Hypothalamus (tissue), 51 donors: ENCODE results near the gene MOXD1.
A peak's percentile ranks its signal among the peaks of the same experiment; 100 is the strongest.
"Not testable (repeated sequence)": the region's sequence is repeated elsewhere in the genome, so short reads cannot be mapped to it uniquely, and the experiment has no call there.

ENCODE experiments used
- DNase-seq, 51 donors: peaks; one replicate each; lab custom pipeline; 2025; lab: John Stamatoyannopoulos, UW

The MOXD1 gene

DNA sequence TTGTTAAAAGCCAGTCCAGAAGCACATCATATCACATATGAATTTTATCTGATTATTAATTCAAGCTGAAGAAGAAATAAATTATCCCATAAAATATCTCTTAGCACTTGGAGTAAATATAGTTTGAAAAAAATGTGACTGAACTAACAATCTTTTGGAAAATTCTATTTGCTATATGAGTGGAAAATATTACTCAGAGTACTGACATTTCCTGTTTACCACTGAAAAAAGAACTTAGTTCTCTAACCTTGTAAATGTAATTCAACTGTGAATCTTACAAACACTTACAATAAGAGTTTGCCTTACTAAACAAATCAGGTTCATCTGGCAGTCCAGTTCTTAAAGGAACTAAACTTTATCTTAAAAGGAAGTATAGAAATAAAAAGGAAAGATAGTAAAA lies 44.2 kb downstream of the MOXD1 start:
- no peak for DNase-seq

DNA sequence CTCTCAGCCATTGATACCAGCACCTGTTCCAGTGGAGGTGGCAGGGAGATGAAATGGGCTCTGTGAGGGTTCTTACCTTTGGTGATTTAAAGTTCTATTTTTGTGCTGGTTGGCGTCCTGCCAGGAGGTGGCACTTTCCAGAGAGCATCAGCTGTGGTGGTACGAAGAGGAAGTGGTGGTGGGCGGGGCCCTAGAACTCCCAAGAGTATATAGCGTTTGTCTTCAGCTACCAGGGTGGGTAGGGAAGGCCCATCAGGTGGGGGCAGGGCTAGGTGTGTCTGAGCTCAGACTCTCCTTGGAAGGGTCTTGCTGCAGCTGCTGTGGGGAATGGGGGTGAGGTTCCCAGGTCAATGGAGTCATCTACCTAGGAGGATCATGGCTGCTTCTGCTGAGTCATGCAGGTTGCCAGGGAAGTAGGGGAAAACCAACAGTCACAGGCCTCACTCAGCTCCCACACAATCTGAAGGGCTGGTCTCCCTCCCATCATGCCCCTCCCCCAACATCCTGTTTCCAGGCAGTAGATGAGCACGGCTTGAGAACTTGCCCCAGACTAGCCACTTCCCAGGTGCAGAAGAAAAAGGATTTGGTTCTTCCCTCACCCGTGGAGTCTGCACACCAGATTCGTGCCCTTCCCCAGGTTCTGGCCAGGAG lies 46.6 kb downstream of the MOXD1 start:
- DNase-seq = no peak

DNA sequence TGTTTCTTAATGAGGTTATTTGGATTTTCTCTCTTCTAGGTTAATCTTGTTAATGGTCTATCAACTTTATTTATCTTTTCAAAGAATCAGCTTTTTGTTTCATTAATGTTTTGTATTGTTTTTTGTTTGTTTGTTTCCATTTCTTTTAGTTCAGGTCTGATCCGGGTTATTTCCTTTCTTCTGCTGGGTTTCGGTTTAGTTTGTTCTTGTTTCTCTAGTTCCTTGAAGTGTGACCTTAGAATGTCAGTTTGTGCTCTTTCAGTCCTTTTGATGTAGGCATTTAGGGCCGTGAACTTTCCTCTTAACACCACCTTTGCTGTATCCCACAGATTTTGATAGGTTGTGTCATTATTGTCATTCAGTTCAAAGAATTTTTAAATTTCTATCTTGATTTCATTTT lies 49.3 kb downstream of the MOXD1 start:
- DNase-seq = not testable (repeated sequence)

DNA sequence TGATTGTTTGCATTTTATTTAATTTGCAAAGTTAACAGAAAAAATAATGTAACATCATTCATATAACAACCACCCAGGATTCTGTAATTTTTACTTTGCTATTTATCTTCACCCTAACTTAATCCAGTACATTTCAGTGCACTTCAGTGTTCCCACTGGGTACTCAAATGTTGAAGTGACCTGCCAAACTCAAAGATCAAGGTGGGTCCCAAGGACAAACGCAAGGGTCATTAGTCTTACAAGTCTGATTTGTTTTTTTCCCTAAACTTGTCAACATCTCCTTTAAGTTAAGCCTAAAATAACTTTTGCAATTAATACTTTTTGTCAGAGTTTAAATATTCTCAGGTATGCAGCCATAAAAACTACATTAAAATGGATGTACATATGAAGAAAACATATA lies 53.0 kb downstream of the MOXD1 start:
- no peak for DNase-seq

DNA sequence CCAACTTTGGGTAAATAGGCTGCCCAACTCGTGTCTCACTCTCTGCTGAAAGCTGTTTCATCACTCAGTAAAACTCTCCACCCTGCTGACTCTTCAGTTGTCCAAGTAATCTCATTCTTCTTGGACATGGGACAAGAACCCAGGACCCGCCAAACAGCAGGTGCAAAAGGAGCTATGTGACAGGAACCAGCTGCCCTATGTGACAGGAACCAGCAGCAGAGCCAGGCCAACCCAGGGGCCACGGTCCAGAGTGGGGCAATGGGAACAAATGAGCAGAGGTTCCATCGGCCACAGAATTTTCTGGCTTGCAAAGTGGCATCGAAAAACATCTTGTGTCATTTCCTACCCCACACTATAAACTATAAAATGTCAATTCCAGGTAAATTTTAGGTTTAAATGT lies 56.5 kb downstream of the MOXD1 start:
- no peak for DNase-seq

DNA sequence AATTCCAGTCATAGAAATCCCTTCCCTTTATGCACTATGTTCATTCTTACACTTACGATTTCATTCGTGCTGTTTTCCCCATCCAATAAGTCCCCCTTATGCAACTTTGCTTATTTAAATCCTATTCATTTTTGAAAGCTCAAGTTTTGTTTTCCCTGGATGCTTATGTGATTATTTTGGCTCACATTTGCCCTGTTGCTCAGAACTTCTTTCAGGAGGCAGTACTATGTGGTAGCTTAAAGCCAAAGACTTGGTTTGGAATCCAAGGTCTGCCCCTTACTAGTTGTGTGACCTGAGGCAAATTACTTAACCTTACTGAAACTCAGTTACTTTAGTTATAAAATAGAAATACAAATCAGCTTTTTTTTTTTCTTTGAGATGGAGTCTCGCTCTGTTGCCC lies 59.6 kb downstream of the MOXD1 start:
- no peak for DNase-seq

DNA sequence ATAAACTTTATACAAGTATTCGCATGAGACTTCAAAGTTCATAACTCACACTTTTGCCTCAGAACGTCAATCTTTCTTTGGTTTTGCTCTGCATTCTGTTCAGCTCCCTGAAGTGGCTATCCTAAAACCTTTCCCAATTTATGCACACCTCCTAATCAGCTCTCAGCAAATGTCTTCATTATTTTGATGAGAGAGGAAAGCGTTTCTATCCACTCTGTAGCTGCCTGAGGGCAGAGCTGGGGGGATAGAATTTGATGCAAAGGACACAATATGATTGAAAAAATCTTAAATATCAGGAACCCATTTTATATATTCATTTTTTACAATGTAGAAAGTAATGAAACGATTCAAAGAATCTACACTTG lies 66.8 kb downstream of the MOXD1 start:
- no peak for DNase-seq

DNA sequence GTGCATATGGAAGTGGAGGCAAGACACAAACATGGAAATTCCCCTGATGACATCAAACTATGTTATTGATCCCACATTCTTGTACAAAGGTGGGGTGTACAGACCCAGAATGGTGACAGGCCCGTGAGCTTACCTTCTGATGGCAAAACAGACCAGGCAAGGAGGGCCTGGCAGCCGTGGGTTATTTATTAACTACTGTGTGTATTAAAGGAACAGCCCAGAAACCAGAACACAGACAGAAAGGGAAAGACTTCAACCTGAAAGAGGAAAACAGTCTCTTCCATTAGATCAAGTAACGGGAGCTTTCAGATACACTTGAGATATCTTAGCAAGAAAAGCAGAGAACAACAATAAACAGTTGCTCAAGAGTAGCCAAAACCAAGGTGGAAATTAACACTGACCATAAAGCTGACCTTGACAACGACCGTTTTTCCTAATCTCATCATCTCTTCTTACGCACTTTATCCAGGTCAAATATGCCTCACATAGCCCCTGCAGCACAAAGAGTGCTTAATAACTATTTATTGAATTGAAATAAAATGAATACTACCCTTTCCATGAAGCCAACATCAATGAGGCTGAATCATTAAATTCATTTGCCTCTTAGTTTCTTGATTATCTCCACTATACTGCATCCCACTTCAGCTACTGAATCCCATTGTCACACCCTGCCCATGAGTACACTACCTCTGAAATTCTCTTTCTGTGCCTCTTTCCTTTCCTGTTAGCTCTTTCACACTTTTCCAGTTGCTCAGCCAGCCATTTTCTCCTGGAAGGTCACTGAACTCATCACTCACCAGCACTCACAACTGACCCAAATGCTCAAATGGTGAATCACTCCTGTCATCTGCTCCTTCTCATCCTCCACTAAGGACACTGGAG lies 67.4 kb downstream of the MOXD1 start:
- DNase-seq = no peak

DNA sequence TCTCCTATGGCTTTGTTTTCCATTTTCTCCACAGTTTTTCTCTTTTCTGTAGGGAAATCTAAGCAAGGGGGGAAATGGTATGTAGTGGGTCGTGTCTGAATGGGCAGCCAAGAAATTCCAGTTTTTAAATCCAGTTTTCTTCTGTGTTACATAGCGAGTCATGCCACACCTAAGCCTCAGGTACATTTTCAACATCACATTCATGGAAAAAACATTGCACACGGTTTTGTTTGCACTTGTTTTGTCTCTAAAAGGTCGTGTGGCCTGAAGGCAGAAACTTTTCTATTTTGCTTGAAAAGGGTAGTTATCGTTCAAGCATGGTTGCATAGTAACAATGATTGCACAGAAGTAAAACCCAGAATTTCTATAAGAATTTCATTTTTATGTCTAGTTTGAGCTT lies 70.5 kb downstream of the MOXD1 start:
- no peak for DNase-seq

DNA sequence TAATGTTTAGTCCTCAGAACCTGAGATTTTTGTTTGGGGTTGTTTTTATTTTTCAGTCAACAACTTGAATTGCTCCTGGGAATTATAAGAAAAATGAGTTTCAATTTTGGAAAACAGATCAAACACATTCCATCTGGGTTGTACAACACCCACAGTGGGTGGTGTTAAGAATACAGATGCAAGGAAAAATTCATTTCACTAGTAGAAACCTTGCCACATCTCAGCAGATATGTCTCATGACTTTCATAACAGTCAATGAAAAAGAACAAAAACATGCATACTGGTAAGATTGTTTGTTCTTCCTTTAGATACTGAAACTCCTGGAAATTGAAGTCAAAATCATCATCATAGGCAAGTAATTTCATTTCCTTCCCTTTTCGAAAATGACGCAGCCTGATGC lies 78.9 kb downstream of the MOXD1 start:
- DNase-seq = no peak

DNA sequence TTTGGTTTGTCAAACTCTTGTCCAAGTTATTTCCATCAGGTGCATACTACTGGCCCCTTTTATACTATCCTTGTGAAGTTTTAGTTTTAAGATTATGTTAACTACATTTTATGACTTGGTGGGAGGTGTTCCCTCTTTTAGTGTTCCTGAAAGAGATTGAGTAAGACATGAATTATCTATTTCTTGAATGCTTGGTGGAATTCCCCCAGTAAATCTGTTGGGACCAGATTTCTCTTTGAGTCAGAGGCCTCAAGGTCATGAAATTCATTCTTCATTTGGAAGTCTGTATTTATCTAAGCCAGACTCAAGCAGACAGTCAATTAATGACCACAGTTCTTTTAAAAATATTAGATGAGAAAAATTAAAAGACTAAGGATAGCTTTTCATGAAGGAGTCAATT lies 81.3 kb downstream of the MOXD1 start:
- DNase-seq = no peak

DNA sequence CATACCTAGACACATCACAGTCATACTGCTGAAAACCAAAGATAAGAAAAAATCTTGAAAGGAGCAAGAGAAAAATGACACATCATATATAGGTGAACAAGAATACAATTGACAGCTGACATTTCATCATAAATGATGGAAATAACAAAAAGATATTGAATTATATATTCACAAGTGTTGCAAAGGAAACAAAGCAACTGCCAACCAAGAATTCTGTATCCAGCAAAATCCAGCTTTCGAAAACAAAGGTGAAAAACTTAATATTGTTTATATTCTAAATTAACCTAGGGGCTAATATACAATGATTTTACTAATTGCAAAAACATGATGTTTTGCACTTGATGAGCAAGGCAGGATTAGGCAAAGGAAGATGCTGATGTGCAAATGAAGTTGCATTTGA lies 84.3 kb downstream of the MOXD1 start:
- DNase-seq = no peak

DNA sequence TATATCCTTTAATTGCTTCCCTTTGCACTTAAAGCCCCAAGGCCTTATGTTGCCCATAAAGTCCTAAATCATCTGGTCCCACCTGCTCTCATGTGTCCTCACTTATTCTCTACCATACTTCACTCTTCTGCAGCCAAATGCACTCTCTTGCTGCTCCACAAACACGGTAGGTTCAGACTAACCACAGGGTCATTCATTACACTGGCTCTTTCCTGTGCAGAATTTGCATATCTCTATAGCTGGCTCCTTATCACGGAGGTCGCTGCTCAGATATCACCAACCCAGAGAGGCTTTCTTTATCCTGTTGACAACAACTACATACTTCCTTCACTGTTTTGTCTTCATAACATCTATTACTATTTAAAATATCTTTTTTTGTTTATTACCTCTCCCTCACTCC lies 86.8 kb downstream of the MOXD1 start:
- no peak for DNase-seq

DNA sequence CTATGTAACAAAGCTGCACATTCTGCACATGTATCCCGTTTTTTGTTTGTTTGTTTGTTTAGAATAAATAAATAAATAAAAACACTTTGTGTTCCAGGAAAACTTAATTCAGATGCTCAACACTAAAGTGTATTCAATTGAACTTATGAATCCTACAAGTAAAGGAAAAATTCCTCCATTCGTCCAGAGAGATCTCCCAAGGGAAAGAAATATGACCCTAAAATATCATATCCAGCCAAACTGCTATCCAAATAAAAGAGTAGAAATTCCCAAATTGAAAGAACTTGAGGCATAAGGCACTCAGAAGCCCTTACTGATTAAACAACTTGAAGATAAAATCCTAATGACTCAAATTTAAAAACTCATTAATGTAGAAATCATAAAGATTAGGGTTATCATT lies 90.4 kb downstream of the MOXD1 start:
- no peak for DNase-seq

DNA sequence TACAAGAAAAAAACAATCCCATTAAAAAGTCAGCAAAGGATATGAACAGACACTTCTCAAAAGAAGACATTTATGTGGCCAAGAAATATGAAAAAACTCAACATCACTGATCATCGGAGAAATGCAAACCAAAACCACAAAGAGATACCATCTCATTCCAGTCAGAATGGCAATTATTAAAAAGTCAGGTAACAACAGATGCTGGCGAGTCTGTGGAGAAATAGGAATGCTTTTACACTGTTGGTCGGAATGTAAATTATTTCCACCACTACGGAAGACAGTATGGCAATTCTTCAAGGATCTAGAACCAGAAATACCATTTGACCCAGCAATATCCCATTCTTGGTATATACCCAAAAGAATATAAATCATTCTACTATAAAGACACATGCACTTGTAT lies 91.1 kb downstream of the MOXD1 start:
- not testable (repeated sequence) for DNase-seq

DNA sequence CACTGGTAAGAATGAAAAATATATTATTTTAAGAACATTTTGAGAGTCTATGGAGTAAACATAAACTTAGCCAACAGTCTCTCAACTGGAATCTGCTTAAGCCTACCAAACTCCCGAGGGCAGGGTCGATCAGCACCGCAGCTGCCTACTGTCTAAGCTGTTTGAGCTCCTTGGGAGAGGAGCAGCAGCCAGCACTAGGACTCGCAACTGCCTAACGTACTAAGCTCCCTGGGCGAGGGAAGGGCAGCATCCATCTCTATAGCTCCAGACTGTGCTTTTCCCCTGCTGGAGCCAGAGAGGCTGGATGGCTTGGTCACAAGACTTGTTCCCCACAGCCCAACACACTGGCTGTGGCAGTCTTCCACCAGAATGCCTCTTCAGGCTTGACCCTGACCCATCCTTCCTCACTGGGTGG lies 96.4 kb downstream of the MOXD1 start:
- DNase-seq = no peak

DNA sequence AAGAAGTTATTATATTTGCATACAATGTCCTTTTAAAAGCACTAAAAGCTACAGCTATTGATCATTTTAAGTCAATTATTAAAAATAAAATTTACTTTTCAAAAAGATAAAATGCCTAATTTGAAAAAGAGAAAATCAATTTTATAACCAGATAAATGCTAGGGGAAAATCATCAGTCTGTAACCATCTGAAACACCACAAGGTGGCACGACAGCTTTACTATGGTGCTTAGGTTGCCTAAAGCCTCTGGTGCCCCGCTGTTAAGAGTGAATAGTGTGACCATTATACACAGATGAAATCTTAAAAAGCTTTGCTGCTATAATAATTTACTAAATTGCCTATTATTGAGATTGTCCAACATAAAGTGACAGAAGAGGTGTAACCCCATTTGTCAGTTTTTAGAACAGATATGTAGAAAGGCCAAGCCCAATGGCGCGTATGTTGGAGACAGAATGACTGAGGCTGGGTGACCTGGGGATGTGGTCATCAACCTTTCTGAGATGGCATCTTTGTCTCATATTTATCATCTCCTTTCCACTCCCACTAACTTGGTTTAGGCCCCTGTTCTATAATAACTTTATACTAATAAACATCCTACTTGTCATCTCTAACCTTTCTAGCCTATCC lies 100.8 kb downstream of the MOXD1 start:
- peak in 18 of 51 donors; percentile 1 to 55 (median 22) for DNase-seq

DNA sequence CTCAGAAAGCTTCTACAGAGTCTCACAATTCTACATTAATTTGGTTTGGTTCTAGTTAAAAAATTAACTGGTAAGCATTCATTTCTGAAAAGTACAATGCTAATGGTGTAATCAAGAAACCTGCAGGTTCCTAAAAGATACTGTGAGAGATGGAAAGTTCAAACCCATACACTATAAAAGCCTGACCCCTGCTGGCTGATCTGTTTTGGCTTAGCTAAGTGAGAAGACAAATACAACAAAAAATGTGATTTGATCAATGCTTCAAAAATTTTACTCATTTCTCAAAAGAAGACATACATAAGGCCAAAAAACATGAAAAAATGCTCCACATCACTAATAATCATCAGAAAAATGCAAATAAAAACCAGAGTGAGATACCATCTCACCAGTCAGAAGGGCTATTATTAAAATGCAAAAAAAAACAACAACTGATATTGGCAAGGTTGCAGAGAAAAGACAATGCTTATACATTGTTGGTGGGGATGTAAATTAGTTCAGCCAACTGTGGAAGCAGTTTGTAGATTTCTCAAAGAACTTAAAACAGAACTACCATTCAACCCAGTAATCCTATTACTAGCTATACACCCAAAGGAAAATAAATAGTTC lies 102.8 kb downstream of the MOXD1 start:
- DNase-seq = peak in 28 of 51 donors; percentile 2 to 75 (median 22)

DNA sequence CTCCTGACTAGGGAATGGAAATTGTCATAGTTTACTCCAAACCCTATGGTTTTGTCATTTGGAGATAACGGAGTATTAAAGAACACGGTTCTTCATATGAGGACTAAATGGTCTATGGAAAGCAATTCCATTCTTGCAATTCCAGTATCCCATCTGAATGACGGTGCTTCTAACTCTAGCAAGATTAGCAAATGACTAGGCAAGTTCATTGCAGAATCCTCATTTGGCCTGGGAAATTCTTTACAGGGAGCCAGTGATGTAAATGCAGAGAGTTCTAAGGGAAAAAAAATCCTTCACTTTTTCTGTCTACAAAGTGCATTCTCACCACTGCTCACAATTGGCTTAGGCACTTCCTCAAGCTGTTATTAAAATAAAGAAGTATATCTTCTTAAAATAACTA lies 111.5 kb downstream of the MOXD1 start:
- DNase-seq = no peak

DNA sequence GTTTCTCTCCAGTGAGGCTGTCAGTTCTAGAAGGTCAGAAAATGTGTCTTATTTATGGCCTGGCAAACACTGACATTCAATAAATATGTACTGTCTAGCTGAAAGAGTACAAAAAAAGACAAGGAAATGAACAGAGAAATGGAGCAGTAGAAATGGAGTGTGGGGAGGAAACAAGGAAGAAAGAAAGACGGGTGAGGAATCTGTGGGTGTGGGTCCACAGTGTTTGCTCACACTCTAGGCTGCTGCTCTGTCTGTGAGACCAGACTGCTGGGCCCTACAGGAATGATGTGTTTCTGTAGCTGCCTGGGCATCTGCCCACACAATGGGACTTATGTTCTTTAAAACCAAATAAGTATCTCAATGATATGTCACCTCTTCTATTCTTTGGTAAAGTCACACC lies 114.2 kb downstream of the MOXD1 start:
- DNase-seq = no peak

DNA sequence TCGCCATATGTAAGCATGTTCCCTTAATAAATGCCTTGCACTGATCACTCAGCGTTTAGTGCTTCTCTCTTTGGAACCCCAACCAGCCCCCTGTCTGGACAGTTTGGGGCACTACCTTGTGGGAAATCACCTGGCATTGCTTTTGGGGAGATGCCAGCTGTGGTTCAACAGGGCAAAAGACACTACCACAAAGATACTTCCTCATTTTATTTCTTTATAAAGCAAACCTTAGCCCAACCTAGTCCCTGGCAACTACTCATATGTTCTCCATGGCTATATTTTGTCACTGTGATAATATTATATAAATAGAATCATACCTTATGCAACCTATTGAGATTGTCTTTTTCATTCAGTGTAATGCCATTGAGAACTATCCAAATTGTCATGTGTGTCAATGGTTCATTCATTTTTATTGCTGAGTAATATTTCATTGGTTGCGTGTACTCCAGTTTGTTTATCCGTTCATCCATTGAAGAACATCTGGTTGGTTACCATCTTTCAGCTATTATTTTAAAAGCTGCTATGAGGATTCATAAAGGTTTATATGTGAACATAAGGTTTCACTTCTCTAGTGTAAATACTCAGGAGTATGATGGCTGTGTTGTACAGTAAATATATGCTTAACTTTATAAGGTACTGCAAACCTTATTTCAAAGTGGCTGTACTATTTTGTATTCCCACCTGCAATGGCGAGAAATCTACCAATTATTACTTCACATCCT lies 114.8 kb downstream of the MOXD1 start:
- no peak for DNase-seq
